Upper lobe of right lung (tissue), 1 donor: ENCODE data around the gene PERCC1. TPM values are rescaled to one million over a fixed set of nuclear protein-coding genes. Genes with fewer than 3 reads are reported as not detected.

Experiments
- ATAC-seq: fragments of 200-7000 bp; cut with Tn5 transposase; one replicate; pipeline ENCODE4 v1.9.1; 2020; ENCODE audit warnings: mild to moderate bottlenecking, moderate library complexity
- DNase-seq: peaks from one replicate; pipeline ENCODE4 v3.0.0-alpha.2; 2020
- H3K27ac ChIP-seq: fragments of 200-600 bp; one replicate; pipeline ENCODE4 v1.8.0; 2022
- H3K27me3 ChIP-seq: fragments of 200-600 bp; one replicate; pipeline ENCODE4 v1.8.0; 2022; ENCODE audit warnings: mild to moderate bottlenecking
- H3K36me3 ChIP-seq: fragments of 200-600 bp; one replicate; pipeline ENCODE4 v1.8.0; 2022
- H3K4me1 ChIP-seq: fragments of 200-600 bp; one replicate; pipeline ENCODE4 v1.8.0; 2022
- H3K4me3 ChIP-seq: fragments of 200-600 bp; one replicate; pipeline ENCODE4 v1.8.0; 2022; ENCODE audit warnings: mild to moderate bottlenecking
- H3K9me3 ChIP-seq: fragments of 200-600 bp; one replicate; pipeline ENCODE4 v1.8.0; 2022
- CTCF ChIP-seq: fragments of 200-600 bp; IDR thresholded peaks from one replicate; pipeline ENCODE4 v1.8.0; 2022; ENCODE audit warnings: antibody characterized with exemption
- intact Hi-C: fragments of 100-400 bp; cut with DNase I; formaldehyde crosslinking; loops from one replicate; pipeline ENCODE4 v1.11.0; 2022
- total RNA-seq: library from RNA; stranded (reverse); fragmentation: NEBNext Ultra II Directional; extraction: Animal tissue kit (Norgen Biotek cat#: 25700); gene quantifications from one replicate; pipeline ENCODE4 v1.2.1, GENCODE V29; 2021
- donor health status: DM: no; HTN: yes; CAD: no; lungs with severe emphysema.

PERCC1 gene
- total RNA-seq, 1 donor from 2014 or later = not detected

DNA sequence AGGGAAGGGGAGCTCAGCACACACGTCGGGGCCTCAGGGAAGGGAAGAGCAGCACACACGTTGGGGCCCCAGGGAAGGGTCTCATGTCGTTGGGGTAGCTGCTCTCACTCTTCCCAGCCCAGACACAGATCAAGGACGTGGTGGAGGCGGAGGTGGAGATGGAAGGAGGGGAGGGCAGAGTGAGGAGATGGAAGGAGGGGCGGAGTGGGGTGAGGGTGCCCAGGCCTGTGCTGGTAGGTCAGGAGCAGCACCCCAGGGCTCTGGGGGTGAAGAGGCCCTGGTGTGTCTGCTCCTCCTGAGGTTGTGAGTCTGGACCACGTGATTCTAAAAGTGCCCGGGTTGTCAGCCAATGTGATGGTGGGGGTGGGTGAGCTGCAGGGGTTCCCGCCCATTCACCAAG is 29.1 kb downstream of the PERCC1 start:
- DNase-seq = no peak
- intact Hi-C loops = no loop called here
- Histone ChIP-seq H3K4me3 (no peak overlapping the region), H3K27ac (no peak overlapping the region), H3K9me3 (no peaks in the 10 kb centered on the region), H3K27me3 (no peaks in the 10 kb centered on the region), H3K36me3 (peaks cover 76% of the 10 kb centered on the region), H3K4me1 (no peaks in the 10 kb centered on the region)
- ATAC-seq = no peak
- TF ChIP-seq CTCF = no peak

DNA sequence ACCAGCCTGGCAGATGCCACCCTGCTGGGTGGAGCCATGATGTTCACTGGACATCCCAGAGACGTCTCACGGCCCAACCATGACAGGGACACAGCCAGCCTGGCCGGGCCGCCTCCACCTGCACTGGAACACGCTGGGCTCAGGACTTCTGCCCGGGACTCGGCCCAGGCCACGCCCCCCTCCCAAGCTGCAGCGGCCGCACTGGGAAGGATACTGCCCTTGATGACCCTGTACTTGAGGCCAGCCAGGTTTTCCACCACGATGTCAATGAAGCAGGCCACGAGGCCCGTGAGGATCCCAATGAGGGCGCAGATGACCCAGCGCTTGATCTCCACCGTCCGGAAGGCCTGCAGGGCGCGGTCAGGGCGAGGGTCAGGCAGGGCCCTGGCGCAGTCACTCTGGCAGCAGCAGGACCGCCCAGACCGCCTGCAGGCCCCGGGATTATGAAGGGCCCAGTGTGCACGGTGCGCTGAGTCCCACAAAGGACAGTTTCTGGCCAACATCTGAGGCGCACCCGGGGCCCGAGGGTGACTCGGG is 29.8 kb downstream of the PERCC1 start:
- TF ChIP-seq CTCF = no peak
- ATAC-seq = no peak
- H3K9me3 ChIP-seq = no peaks in the 10 kb centered on the region
- intact Hi-C loops = no loop called here
- H3K27me3 ChIP-seq = no peaks in the 10 kb centered on the region
- peaks cover 70% of the 10 kb centered on the region for H3K36me3 ChIP-seq
- no peak overlapping the region for H3K27ac ChIP-seq
- H3K4me1 ChIP-seq = no peaks in the 10 kb centered on the region
- no peak overlapping the region for H3K4me3 ChIP-seq
- peak; percentile 60 for DNase-seq

DNA sequence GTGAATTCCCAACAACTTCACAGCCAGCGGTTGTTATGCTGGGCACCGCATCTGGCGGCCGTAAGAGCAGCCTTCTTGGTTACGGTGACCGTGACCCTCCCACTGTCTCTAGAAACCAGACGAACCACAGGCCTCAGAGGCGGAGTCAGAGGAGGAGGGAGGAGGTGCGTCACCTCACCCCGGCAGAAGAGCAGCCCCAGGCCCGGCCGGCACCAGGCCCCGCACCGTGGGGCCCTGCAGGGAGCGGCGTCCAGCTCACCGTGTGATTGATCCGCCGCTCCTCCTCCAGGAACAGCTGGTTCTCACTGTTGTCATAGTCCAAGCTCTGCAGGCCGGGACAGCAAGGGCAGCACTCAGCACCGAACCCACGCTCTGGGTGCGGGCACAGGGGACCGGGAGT is 30.3 kb downstream of the PERCC1 start:
- no peak for TF ChIP-seq CTCF
- Histone ChIP-seq H3K4me3 (no peak overlapping the region), H3K9me3 (no peaks in the 10 kb centered on the region), H3K27me3 (no peaks in the 10 kb centered on the region), H3K27ac (no peak overlapping the region), H3K4me1 (no peaks in the 10 kb centered on the region), H3K36me3 (peaks cover 65% of the 10 kb centered on the region)
- intact Hi-C loops = no loop called here
- ATAC-seq = no peak
- DNase-seq = no peak

DNA sequence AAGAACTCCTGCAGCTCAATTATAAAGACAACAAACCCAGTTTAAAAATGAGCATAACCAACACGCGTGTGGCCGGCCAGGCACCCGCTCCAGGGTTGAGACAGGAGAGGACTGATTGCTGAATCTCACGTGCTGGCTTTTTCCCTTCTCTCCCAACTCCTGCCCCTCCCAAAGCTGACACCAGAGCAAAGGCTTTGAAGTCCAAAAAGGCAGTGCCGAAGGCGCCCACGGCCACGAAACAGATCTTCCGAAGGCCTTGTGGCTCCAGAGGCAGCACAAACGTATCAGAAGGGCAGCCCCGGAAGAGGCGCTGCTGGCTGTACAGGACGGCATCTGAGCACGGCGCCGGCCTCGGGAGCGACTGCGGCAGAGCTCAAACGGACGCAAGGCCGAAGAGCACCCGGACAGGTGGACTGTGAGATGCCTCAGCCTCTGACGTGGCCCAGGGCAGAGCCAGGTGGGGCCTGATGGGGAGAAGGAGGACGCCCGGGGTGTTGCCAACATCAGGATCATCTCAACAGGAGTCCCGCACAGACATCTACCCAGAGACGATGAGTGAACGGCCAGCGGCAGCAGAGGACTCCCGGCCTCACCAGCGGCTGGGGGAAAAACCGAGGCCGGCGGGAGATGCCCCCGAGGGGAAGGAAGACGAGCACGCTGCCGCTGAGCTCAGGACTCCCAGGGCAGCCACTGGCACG is 33.5 kb downstream of the PERCC1 start:
- Histone ChIP-seq H3K36me3 (peaks cover 40% of the 10 kb centered on the region), H3K9me3 (no peaks in the 10 kb centered on the region), H3K27ac (no peak overlapping the region), H3K4me1 (no peaks in the 10 kb centered on the region), H3K27me3 (no peaks in the 10 kb centered on the region), H3K4me3 (no peak overlapping the region)
- intact Hi-C loops = no loop called here
- TF ChIP-seq CTCF = no peak
- ATAC-seq (no peak), DNase-seq (peak; percentile 60)

GRCh38 chr16:1464894-1465566 is 34.2 kb downstream of the PERCC1 start:
- TF ChIP-seq CTCF = no peak
- Histone ChIP-seq H3K36me3 (peaks cover 39% of the 10 kb centered on the region), H3K9me3 (no peaks in the 10 kb centered on the region), H3K27ac (no peak overlapping the region), H3K27me3 (no peaks in the 10 kb centered on the region), H3K4me3 (no peak overlapping the region), H3K4me1 (peaks cover 2% of the 10 kb centered on the region)
- ATAC-seq (no peak), DNase-seq (no peak)
- intact Hi-C loops = no loop called here
